Activated CD4-positive, alpha-beta T cell treated with anti-CD3 and anti-CD28 coated beads, Interleukin-2, amount 50 U/mL, for 16 hours (primary cell): ENCODE measurements around the gene WDR6.

Experiments
- DNase-seq: peaks from one replicate; pipeline ENCODE4 v3.0.0-alpha.2; 2020

The WDR6 gene, protein sequence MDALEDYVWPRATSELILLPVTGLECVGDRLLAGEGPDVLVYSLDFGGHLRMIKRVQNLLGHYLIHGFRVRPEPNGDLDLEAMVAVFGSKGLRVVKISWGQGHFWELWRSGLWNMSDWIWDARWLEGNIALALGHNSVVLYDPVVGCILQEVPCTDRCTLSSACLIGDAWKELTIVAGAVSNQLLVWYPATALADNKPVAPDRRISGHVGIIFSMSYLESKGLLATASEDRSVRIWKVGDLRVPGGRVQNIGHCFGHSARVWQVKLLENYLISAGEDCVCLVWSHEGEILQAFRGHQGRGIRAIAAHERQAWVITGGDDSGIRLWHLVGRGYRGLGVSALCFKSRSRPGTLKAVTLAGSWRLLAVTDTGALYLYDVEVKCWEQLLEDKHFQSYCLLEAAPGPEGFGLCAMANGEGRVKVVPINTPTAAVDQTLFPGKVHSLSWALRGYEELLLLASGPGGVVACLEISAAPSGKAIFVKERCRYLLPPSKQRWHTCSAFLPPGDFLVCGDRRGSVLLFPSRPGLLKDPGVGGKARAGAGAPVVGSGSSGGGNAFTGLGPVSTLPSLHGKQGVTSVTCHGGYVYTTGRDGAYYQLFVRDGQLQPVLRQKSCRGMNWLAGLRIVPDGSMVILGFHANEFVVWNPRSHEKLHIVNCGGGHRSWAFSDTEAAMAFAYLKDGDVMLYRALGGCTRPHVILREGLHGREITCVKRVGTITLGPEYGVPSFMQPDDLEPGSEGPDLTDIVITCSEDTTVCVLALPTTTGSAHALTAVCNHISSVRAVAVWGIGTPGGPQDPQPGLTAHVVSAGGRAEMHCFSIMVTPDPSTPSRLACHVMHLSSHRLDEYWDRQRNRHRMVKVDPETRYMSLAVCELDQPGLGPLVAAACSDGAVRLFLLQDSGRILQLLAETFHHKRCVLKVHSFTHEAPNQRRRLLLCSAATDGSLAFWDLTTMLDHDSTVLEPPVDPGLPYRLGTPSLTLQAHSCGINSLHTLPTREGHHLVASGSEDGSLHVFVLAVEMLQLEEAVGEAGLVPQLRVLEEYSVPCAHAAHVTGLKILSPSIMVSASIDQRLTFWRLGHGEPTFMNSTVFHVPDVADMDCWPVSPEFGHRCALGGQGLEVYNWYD

GRCh38 chr3:49007068-49007770, at the start of gene WDR6:
Gene WDR6, plus strand, starts transcription at chr3:49007391. Its CDS starts 41 bp downstream, at chr3:49007432.
- peak; percentile 99 for DNase-seq

- DNase-seq, result no peak
Measured at GRCh38 chr3:48960841-48961413, 46.3 kb upstream of the WDR6 start.

- DNase-seq, result no peak
Measured at GRCh38 chr3:48962340-48962739, 44.9 kb upstream of the WDR6 start.

DNA sequence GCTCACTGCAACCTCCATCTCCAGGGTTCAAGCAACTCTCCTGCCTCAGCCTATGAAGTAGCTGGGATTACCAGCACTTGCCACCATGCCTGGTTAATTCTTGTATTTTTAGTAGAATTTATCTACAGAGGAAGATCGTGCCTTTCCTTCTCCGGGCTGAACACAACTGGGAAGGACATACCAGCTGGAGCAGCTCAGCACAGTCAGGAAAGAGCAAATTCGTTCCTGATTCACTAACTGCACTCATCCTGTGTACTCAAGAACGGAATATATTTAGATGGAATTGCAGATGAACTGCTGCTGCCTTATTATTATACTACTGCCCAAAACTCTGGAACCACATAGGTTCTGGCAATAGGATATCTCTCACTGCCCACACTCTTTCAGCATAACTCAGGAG, 44.3 kb upstream of the WDR6 start:
- no peak for DNase-seq

DNA sequence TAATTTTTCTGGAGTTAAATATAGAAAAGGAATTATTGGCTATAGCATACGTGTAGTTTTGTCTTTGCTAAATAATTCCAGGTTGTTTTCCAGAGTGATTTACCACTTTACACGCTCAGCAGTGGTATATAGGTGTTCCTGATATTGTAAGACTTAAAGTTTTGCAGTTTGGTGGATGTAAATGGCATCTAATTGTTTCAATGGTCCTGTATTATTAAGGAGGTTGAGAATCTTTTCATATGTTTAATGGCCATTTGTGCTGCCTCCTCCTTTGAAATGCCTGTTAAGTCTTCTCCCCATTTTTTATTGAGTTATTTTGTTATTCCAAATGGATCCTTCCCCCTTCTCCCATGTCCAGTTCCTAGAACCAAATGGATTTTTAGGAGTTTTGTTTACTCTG, 43.6 kb upstream of the WDR6 start:
- DNase-seq, result no peak

- peak; percentile 24 for DNase-seq
Measured at GRCh38 chr3:48966367-48966766, 40.8 kb upstream of the WDR6 start.

- DNase-seq, result no peak
Measured at GRCh38 chr3:48966876-48967361, 40.3 kb upstream of the WDR6 start.

DNA sequence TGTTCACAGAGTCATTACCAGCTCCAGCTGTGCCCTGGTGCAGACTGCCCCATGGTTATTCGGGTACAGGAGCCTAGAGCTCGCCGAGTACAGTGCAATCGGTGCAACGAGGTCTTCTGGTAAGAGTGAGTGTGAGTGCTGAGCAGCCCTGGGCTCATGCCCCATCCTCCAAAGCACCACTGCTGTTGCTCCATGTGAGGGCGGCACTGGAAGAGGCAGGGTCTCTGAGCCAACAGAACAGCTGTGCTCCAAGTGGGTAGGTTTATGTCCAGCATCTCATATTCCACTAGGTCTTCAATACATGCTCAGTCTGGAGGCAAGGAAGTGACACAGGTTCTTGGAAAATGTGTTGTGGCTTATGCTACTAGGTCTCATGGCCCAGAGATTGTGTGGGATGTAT, 36.6 kb upstream of the WDR6 start:
- DNase-seq, result no peak

- no peak for DNase-seq
Measured at GRCh38 chr3:48974076-48974864, 32.9 kb upstream of the WDR6 start.

GRCh38 chr3:48979451-48979850, 27.7 kb upstream of the WDR6 start:
- no peak for DNase-seq

GRCh38 chr3:48980295-48980694, 26.9 kb upstream of the WDR6 start:
- no peak for DNase-seq

GRCh38 chr3:48982016-48982415, 25.2 kb upstream of the WDR6 start:
- DNase-seq, result no peak

DNA sequence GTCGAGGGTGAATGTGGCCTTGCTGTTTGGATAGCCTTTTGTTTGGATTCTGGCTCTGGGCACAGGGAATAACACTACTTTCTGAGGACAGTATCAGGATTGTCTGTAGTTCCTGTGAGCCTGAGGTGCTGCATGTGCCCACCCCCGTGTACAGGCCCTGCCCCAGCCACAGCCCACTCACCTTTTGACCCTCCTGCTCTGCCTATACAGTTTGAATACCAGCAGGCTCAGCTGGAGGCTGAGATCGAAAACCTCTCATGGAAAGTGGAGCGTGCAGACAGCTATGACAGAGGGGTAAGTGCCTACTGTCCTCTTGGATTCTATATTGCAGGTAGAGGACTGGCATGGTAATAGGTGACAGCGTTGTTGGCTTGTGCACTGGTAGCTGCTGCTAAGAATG, 24.5 kb upstream of the WDR6 start:
- DNase-seq, result no peak

- no peak for DNase-seq
Measured at GRCh38 chr3:48983096-48983495, 24.1 kb upstream of the WDR6 start.

DNA sequence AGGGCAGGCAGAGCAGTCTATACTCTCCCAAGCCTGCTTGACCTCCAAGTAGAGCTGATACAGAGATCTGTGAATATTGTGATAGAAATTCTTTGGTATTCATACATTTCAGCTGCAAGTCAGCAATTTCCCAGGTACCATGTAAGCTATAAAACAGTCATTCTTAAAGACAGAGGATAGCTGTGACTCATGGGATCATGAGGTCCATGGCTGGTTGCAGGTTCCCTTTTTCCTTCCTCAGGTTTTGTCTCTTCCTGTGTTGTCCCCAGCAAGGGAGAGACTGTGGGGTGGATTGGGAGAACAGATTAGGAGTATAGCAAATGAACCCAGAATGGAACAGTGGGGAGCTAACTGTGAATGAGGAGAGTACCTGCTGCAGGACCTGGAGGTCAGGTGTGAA, 22.5 kb upstream of the WDR6 start:
- DNase-seq, result no peak

DNA sequence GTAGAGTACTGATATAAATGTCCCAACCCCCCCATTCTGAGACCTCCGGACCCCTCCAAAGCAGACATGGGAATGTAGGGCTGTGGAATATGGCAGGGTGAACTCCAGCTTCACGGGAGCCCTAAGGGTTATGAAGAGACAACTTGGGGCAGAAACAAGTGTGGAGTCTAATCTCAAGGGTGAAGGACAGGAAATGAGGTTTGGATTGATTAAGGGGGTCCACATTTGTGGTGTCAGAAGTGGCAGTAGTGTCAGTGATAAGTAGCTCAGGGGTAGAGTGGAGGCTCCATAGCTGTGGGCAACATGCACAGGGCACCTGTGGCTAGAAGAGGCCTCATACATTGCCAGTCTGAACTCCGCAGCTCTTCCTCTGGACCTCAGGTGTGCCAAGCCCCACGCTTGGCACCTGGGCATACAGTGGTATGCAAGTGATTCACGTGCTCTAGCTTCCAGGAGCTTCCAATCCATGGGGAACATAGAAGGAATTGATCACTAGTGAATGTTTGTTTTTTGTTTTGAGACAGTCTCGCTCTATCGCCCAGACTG, 21.3 kb upstream of the WDR6 start:
- no peak for DNase-seq

DNA sequence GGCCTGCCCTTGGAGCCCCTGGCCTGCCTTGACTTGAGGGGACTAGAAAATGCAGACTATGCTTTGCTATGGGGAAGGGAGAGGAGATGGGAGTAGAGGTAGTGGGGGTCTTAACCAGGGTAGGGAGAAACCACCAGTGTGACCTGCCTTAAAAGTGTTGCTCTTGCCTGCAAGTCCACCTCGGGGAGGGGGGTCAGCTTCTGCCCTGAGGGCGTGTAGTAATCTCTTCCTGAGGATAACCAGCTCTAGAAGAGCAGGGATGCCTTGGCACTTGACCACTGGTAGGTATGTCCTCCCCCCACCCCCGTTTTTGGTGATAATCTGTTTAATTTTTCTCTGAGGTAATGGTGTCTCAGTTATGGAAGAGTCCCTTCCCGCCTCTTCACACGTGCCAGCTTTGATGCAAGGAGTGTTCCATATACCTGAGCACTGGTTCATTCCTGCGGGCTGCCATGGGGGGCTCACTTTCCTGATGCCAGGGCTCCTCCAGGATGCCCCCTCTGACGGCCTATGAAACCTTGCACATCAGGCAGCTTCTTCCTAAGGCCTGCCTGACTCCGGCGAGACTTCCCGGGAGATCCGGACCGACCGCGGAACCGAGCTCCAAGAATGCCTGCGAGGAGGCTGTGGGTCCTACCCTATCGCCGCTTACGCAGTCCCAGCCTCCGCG, 17.9 kb upstream of the WDR6 start:
- no peak for DNase-seq

- DNase-seq, result peak; percentile 84
Measured at GRCh38 chr3:48989796-48990635, 17.2 kb upstream of the WDR6 start, which contains the start of gene P4HTM. Gene P4HTM, plus strand, starts transcription at chr3:48990241. Its CDS starts 16 bp downstream, at chr3:48990257.
